Activated CD8-positive, alpha-beta memory T cell treated with anti-CD3 and anti-CD28 coated beads, Interleukin-2, amount 50 U/mL, for 48 hours (primary cell): ENCODE data around the gene SLC28A1.
"Not testable (repeated sequence)": the region's sequence is repeated elsewhere in the genome, so short reads cannot be mapped to it uniquely, and the experiment has no call there.

Experiments used
- DNase-seq: peaks from one replicate; pipeline ENCODE4 v3.0.0-alpha.2; 2020

The SLC28A1 gene

DNA sequence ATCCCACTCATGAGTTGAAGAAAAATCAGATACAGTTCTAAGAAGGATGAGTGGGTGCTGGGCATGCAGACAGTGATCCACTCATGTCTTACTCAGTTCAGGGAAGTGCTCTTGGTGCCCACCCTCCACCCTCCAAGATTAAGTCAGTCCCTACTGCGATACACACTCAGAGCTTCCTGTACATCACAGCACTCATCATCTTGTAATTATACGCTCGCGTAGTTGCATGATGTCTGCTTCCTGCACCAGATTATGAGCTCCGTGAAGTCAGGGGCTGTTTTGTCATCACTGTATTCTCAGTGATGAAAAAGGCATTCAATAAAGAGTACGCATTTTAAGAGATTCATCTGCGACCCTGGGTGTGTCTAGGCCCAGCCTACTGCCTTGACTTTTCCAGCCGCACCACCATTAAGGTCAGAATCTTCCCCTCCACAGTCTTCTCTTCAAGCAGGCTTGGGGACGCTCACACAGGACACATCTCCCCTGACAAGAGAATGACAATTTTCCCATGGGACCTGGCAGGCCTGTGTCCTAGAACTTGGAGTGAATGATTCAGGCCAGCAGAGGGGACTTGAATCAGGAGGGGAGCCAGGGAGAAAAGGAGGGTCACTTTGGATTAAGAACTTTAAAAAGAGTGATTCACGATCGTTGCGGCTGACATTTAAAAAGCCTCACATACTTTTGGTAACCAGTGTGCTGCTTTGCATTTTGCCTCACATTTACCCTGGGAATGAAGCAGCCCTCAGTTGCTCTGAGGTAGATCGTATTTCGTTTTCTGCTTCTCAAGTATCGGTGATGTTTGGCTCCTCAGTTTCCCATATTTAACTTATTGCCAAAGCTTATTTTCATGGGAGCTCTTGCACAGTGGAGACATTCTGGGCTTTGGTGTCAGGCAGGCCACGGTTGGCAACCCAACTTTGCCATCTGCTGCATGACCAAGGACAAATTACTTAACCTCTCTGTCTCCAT lies 89.3 kb downstream of the SLC28A1 start:
- peak; percentile 10 for DNase-seq

DNA sequence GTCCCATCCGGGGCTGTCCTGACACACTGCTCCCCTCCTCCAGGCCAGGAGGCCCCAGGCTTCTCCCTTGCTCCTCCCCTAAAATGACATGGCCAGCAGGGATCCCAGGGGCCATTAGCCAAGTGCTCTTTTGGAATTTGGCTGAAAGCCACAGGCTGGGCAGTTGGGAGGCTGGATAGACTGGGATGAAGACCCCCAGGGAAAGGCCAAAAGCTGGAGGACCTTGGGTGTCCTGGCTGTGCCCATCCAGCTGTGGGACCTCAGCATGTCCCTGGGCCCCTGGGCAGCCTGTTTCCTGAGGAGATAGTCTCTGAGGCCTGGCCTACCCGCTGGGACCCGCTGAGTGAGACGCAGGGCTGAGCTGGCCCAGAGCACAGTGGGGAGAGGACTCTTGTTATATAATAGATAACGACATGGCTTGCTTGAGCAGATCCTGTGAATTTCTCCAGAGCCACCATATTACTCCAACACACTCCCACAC lies 91.4 kb downstream of the SLC28A1 start:
- peak; percentile 45 for DNase-seq

DNA sequence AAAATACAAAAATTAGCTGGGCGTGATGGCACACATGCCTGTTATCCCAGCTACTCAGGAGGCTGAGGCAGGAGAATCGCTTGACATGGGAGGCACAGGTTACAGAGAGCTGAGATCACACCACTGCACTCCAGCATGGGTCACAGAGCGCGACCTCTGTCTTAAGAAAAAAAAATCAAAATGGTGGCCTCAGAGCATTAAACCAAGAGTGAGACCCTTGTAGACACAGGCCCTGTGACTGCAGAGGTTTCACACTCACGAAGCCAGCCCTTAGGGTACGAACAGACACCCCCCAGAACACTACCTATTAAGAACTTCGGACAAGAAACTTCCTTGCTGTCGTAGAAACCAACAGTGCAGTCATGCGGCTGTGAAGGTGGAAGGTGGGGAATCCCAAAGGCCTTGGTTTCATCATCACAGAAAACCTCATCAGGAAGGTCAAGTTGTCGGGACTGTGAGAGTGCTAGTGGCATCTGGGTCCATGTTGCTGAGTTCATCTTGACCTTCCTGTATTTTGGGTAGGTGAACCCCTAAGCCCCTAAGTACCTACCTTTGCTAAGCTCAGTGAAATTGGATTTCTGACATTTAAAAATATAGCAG lies 92.4 kb downstream of the SLC28A1 start:
- DNase-seq: peak; percentile 18

DNA sequence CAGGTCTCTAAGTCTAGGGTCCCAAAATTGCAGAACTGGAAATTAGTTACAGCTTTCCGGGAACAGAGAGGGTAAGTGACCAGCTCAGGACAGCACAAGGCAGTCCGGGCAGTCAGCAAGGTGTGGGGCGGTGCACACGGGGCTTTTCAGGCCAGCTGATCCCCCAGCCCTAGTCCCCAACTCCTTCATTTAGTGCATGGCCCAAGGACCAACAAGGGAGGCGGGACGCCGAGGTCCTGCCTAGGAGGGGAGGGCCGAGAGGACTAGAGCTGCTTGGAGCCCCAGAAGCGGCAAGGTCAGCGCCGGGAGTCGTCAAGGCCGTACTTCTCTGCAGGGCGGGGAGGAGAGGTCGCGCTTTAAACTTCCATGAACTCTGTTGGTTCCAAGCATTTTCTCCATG lies 95.2 kb downstream of the SLC28A1 start:
- peak; percentile 53 for DNase-seq

DNA sequence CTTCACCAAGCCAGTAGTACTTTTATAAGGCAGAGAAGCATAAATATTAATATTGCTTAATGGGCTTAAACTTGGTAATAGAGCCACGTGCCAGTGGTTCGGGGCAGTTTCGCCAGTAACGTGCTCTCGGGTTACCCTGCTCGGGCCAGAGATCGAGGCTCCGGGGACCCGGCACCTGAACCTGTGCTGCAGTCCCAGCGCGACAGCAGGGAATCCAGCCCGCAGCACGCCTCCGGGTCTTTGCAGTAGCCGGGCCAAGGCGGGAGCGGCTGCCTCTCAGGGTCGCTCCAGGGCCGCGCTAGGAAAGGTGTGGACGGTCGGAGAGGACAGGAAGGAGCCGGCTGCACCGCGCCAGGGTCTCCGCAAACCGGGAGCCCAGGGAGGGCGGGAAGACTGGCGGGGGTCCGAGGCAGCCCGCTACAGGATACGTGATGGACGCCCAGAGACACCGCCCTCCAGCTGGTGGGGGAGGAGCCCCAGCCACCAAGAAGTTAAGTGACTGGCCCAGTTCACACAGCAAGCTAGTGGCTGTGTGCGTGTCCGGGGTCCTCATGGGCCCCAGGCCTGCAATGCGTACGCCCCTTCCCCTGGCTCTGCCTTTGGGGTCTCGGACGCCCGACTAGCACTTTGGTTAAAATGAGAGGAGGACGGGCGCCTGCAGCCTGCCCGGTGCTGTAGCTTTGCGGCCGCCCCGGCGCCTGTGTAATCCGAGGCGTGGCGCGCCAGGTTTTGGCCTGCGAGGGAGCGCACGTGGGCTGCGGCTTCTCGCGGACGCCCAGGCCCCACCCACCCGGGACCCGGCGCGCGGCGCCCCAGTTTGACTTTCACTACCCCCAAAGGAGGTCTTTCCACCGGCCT lies 96.0 kb downstream of the SLC28A1 start:
- DNase-seq: peak; percentile 86

DNA sequence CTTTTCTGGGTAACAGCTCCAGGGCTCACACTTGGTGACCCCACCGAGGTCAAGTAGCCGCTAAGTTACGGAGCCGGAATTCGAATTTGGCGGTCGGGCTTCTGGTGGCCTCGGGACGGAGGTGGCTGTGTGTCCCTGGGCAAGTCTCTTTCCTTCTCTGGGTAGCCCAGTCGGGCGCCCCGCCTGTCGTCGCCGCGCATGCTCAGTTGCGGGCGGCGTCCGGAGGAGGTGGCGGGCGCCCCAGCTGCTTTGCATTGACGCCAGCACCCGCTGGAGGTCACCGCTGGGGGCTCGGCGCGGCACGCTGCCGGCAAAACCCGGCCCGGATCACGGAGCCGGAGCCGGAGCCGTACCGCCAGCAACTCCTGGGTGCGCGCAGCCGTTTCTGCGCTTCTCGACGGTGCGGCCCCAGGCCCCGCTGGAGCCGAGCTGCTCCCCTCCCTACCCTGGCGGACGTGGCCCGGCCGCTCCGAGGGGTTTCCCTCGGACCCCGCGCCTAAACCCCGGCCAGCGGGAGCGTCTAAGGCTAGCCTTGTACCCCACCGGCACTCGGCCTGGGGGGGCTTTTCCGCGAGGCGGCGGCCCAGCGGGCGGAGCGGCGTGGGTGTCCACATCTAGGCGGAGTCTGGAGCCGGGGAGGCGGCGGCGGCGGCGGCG lies 96.7 kb downstream of the SLC28A1 start:
- peak; percentile 98 for DNase-seq

DNA sequence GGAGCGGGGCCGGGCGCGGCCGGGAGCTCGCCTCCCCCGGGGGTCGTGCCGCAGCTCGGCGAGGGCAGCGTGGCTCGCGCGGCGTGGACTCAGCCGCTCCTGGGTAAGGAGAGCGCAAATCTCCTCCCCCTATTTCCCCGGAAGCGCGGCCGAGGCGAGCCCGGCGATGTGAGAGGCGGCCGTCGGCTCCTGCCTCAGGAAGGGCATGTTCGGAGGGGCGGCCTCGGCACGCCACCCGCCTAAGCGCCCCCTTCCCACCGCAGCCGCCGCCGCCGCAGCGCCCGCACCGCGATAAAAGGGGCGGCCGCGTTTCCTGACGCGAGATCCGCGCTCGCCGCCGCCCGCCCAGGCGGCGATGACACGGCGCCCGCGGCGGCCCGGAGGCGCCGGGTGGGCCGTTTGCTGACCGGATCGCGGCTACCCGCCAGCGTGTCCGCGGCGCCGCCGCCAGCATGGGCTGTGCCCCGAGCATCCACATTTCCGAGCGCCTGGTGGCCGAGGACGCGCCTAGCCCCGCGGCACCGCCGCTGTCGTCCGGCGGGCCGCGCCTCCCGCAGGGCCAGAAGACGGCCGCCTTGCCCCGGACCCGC lies 97.3 kb downstream of the SLC28A1 start, which contains the start of gene PDE8A:
PDE8A (plus strand) TSS at position 146 of the 590 bp plus-strand sequence; CDS start at position 453, 307 bp downstream.
- DNase-seq: peak; percentile 76

DNA sequence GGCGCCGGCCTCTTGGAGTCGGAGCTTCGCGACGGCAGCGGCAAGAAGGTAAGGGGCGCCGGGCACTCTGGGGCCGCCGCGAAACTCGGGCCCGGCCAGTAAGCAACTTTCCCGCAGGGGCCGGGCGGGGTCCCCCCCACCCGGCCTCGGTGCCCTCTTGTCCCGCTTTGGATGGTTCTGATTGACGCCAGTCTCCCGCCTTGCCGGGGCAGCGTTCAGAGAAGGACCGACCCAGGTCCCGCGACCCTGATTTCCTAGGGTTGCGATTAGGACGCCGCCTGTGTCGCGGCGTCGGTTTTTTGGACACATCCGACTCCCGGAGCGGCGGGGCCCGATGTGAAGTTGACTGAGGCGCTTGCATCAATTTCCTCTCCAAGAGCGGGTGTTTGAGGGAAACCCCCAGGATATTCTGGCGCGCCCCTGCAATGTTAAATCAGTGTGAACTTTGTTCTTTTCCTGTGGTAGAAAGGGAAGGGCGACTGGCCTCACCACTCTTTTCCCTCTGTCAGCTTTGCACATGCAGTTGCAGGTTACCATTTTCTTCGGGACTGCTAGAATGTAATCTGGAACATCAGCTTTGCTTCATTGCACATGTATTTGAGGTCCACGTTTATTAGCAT lies 97.9 kb downstream of the SLC28A1 start:
- DNase-seq: peak; percentile 78

DNA sequence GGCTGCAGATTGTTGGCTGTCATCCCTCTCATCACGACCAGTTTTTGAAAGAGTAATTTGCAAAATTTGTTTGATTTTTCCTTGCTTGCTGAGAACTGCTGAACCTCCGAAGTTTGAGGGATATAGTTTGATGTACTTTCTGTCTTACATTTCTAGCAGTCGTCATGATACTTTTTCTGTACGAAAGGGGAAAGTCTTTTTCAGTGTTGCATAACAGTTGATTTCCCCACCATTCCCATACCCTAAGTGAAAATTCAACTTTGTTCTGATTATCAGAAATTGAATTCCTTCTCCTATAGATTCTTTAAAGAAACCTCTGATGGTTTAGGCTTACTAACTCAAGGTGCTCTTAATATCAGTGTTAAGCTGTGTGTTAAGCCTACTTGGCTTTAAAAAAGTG lies 98.8 kb downstream of the SLC28A1 start:
- DNase-seq: no peak

DNA sequence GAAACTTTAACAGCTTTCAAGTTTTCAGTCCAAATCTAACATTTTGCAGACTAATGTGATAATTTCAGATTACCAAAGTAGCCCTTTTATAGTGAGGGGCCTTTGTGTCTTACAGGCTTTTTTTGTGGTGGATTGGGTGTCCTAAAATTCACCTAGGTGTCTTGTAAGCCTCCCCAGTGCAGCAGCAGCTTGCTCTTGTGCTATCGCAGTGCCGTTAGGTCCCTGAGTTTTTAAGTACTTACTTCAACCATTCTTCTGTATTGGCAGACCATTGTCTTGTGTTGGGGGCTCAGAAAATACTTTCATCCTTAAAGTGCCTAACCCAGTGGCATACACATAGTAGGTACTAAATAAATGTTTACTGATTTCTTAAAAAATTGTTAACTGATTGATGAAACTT lies 99.2 kb downstream of the SLC28A1 start:
- DNase-seq: no peak

DNA sequence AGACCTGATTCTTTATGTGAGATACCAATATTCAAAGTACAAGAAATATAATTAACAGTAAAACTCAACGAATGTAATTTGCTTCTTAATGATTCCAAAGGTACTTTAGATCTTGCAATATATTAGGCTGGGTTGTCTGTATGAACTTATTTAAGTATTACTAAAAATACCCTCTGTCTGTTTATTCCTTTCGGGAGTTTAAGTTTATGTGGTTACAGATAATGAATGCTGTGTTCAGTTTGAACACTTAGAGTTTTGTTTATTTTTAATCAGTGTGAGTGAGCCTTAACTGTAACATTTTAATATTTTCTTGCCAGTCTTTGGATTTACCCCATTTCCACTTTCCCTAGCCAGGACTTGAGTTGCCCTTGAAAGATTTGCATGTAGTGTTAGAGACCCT lies 100.7 kb downstream of the SLC28A1 start:
- DNase-seq: no peak

DNA sequence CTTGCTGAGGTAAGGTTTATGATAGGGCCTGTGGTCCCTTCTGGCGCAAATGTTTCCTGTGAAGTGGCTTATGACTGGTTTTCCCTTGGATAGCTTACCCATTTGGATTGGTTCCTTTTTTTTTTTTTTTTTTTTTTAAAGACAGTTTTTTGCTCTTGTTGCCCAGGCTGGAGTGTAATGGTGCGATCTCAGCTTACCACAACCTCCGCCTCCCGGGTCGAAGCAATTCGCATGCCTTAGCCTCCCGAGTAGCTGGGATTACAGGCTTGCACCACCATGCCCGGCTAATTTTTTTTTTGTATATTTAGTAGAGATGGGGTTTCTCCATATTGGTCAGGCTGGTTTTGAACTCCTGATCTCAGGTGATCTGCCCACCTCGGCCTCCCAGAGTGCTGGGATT lies 102.9 kb downstream of the SLC28A1 start:
- DNase-seq: not testable (repeated sequence)

DNA sequence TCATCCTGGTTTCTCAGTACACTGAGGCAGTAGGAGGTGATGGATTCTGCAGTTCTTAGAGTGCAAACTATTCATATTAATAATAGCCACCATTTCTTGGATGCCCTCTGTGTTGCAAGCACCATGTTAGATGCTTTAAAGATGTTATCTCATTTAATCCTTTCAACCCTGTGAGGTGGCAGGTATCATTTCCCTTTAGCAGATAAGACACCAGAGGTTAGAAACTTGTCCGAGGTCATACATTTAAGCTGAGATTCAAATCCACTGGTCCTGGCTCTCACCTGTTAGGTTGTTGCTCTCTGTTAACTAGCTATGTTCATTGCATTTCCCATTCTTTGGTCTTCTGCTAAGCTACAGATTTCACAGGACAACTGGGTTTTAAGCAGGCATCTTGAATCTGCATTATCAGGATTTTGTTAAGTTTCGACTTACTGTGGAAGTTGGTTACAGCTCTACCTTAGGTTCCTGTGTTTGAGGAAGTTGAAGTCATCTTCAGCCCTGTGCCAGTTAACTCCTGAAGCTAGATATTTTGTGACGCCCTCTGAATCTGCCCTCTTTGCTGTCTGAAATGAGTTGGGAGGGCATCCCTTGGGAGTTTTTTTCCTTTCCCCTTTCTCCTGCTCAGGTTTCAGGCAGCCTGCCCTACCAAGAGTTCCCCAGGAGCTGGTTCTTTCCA lies 103.6 kb downstream of the SLC28A1 start:
- DNase-seq: no peak

DNA sequence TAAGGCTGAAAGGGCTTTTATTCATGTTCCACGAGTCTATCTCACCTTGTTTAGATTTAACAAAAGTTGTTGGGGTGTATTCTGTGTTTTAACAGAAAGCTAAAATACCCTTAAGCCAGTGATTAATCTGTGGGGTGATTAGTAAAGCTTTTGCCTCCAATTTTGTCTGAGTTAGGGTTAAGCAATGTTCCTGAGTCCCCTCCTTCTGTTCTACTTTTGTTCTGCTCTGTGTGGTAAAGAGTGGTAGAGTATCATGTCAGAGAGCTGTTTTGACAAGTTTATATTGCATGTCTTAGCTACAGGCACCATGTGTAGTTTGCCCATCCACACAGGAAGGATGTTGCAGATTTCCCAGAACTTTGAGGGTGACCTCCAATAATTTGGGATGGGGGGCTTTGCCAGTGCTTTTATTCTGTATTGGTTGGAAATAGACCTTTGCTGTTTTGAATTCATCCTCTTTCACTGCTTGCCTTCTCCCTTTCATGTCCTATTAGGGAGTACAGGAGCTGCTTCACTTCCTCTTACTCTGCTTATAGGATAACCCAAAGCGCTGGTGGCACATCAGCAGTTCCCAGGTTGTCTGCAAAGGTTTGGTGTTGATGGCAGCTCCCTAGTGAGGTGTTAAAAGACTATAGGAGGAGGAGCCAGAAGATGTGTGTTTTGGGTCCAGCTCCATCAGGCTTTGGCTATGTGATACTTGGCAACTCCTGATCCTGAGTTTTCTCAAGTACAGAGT lies 104.6 kb downstream of the SLC28A1 start:
- DNase-seq: no peak

DNA sequence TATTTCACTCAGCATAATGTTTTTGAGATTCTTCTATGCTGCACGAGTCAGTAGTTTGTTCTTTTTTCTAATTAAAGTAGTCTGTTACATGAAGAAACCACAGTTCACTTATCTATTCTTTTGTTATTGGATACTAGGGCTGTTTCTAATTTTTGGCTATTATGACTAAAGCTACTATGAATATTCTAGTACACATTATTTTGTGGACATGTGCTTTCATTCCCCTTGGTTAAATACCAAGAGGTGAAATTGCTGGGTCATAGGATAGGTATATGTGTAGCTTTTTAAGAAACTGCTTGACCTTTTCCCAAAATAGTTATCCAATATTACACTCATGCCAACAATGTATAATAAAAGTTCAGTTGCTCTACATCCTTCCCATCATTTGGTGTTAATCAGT lies 106.0 kb downstream of the SLC28A1 start:
- no peak for DNase-seq

DNA sequence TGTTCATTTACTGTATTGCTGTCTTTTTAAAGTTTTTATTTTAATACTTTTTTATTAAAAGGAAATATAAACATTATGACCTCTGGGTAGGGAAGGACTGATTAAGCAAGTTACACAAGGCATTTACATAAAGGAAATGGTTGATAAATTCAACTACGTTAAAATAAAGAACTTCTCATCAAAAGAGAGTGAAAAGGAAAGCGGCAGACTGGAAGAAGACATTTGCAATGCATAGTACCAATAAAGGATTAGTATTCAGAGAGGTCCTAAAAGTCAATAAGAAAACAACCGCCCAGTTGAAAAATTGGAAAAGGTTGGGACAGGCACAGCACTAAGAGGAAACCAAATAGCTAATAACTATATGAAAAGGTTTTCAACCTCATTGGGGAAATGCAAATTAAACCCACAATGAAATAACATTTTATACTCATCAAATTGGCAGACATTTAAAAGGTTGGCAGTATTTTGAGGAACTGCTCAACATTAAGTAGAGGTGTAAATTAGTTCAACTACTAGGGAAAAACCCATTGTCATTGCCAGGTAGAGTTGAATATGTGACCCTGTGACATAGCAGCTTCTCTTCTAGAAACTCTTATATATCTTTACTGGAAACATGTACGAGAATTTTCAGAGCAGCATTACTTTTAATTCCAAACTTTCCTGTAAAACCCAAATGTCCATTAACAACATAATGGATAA lies 106.7 kb downstream of the SLC28A1 start:
- DNase-seq: no peak

DNA sequence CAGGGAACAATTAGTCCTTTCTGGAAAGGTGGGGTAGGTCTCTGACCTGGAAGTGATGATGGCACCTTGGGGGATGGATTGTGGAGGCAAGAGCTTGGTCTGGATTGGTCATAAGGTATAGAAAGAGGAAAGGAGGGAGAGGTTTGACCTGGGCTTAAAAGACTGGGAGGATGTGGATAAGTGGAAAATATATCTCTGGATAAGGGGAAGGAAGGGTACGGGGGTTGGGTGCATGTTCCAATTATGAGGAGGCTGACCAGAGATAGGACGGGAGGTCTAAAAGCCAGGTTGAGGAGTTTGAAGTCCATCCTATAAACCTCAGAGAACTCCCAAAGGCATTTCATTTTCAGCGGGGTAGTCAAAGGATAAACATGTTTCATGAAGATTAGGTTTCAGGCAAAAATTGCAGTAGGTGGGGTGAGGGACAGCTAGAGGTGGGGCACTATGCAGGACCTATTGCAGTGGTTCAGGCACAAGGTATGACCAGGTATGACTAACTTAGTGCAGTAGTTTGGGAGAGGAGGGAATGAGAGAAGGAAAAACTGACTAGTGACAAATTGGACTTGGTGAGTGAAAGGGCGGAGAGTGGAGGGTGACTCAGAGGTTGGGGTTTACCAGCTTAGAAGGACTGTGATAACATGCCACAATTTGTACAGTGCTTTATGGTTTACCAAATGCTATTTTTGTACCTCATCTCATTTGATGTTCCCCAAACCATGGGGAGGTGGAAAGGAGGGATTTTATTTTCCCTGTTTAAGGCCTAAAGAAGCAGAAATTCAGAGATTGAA lies 107.9 kb downstream of the SLC28A1 start:
- DNase-seq: no peak
